ENCODE data around the gene COMP.

Gene COMP

DNA sequence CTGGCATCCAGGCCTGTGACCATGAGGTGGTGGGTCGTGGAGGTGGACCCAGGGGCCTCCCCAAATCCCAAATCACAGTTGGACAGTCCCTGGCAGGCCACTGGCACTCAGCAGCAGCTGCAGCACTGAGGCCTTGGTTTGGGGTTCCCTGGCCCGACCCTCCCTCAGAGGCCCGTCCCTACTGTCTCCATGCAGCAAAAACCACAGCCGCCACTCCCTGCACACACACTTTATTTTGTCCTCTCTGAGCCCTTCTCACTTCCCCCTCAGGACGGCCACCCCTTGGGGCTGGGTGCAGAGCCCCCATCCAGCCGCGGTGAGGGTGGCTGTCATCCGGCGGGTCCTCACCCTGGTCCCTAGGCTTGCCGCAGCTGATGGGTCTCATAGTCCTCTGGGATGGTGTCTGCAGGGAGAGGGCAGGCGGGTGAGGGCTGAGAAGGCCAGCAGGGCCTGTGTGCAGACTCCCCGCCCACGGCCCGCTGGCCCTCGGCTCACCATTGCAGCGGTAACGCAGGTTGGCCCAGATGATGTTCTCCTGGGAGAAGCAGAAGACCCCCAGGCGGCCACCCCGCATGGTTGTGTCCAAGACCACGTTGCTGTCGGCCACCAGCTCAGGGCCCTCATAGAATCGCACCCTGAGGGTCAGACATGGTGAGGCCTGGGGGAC is 8.4 kb downstream of the COMP start:
- no peak for DNase-seq

DNA sequence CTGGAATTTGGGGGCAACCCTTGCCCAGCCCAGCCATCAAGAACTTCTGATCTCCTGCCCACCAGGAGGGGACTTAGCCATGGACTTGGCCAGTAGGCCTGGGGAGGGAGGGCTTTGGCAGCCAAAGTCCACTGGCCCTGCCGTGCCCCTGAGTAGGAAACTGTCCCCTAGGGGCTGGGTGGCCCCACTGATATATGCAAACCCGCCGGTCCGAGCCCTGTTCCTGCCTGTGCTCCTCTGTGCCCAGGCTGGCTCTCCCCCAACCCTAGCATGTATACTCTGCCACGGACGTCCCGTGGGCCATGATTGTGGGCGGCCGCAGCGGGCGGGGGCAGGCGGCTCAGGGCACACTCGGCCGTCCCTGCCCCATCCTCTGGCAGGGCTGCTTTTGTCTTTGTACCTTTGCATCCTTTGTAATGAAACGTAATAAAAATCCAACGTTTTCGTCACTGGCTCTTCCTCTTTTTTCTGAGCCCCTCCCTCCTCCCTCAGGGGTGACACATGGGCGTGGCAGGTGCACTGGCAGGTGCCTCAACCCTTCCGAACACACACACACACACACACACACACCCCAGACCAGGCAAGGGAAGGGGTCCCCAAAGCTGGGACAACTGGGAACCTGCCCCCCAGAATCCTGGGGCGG is 9.1 kb downstream of the COMP start:
- no peak for DNase-seq

DNA sequence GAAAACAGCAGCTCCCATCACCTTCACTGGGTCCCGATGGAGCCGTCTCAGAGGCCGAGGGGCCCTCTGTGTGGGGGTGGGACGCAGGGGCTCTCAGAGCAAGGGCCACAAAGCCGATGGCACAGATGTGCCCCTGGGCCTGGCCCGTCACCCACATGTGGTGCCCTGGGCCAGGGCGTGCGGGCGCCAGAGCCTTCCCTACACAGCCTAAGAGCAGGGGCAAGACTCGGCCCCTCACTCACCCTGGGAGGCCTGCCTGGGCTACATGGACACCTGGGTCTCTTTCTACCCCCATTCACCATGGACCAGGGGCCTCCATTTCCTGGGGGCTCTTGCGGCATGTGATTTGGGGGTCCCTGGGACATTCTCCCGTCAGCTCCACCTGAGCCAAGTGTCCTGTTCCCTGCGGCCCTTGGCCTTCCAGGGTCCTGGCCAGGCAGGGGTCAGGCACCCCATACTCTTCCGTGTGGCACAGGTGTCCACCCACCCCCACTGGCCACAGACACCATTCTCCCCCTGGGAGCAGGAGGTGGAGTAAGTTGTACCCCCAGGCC is 10.0 kb downstream of the COMP start:
- no peak for DNase-seq

DNA sequence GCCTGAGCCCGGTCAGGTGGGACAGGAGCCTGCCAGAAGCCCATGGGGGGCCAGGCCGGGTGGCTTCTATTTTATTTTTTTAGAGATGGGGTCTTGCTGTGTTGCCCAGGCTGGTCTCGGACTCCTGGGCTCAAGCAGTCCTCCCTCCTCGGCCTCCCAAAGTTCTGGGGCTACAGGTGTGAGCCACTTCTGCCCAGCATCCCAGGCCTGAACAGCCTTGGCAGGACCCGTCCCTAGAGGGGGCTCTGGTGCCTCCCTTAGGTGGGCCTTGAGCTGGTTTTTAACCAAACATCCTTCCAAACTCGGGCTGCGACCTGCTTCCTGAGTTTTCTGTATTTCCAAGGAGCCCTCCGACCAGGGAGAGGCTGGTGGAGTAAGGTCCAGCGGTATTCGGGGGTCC is 10.5 kb downstream of the COMP start:
- DNase-seq: no peak

DNA sequence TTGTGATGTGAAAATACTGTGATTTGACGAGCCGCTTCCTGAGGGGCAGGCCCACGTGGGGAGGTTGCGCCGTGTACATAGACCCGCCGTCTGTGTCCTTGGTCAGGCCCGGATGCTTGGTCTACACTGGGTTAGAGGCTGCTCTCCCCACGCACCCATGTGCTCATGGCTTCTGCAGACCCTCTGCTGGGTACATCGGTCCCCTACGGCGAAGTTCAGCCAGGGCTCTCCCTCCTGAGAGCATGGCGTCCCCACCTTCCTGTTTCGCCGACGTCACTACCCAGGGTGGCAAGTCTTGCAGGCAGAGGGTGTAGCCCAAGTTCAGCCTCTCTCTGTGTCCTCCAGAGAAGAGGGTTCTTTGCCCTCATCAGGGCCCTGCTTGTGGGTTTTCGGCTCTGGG is 11.0 kb downstream of the COMP start:
- DNase-seq: no peak

DNA sequence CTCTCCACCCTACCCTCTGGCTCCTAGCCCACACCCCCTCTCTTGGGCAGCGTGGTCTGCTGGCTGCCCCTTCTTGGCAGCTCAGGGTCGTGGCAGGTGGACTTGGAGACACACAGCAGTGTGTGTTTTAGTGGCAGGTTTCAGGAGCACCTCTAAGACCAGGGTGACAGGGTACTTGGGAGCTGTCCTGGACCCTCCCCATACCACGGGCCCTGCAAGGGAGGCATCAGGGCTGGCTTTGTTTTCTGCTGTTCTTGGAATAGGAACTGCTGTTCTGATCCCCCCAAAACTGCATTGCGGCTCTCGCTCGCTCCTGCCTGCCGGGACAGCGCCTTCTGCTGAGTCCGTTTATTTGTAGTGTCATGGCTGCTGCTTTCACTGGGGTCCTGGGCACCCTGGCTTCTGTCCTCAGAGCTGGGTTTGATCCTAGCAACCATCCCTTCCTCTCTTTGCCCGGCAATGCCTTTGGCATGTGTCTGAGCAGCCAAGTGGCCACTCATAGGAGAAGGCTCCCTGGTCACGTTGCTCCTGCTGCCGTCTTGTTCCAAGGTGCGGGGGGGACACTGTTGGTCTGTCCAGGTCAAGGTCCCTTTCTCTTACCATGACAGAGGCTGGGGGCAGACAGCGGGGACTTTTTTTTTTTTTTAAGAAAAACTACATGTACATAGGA is 12.1 kb downstream of the COMP start:
- DNase-seq: no peak

DNA sequence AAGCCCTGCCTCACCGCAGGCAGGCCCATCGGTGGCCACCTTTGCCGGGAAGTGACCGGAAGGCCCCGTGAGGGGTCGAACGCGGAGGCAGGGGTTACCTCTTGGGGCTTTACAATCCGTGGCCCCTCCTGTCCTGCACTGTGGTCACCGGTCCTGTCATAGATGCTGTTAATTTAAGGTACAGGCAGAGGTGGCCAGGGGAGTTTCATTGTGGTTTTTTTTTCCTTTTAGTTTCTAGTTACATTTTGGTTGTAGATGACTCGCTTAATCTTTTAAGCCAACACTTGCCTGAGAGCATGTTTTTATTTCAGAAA is 13.1 kb downstream of the COMP start:
- no peak for DNase-seq

DNA sequence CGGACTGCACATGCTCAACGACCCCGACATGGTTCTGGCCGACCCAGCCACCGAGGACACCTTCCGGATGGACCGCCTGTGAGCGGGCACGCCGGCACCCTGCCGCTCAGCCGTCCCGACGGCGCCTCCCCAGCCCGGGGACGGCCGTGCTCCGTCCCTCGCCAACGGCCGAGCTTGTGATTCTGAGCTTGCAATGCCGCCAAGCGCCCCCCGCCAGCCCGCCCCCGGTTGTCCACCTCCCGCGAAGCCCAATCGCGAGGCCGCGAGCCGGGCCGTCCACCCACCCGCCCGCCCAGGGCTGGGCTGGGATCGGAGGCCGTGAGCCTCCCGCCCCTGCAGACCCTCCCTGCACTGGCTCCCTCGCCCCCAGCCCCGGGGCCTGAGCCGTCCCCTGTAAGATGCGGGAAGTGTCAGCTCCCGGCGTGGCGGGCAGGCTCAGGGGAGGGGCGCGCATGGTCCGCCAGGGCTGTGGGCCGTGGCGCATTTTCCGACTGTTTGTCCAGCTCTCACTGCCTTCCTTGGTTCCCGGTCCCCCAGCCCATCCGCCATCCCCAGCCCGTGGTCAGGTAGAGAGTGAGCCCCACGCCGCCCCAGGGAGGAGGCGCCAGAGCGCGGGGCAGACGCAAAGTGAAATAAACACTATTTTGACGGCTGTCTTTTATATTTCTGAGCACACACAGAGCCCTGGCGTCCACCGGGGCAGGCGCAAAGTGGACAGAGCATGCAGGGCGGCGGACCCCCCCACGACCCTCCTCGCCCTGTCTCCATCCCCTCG is 13.6 kb downstream of the COMP start:
- DNase-seq: no peak

DNA sequence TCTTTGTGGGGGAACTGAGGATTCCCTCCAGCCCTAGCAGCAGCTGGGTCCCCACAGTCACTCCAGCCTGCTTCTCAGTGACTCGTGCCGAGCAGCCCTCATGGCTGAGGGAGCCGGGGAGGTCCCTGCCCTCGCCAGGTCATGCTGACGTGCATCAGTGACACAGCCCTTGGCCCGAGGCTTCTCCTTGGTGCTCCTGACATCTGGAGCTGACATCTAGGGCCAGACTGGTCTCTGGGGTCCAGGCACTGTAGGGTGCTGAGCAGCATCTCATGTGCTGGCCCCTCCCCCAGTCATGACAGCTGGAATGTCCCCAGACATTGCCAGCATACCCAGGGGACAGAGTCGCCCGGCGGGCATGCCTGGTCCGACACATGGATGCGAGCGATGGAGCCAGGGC is 14.4 kb downstream of the COMP start:
- DNase-seq: no peak

DNA sequence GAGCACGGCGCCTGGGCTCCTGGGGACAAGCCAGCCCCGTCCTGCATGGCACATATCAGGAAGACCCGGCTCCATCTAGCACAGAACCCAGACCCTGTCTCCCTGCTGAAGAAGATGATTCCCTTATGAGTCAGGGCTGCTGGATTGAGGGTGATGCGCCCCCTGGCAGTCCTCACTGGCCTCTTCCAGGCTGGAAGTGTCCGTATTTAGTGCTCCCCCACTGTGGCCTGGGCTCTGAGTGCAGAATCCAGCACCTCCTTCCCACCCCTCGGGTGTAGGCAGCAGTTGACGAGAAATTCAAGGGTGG is 14.9 kb downstream of the COMP start:
- DNase-seq: peak; percentile 47

DNA sequence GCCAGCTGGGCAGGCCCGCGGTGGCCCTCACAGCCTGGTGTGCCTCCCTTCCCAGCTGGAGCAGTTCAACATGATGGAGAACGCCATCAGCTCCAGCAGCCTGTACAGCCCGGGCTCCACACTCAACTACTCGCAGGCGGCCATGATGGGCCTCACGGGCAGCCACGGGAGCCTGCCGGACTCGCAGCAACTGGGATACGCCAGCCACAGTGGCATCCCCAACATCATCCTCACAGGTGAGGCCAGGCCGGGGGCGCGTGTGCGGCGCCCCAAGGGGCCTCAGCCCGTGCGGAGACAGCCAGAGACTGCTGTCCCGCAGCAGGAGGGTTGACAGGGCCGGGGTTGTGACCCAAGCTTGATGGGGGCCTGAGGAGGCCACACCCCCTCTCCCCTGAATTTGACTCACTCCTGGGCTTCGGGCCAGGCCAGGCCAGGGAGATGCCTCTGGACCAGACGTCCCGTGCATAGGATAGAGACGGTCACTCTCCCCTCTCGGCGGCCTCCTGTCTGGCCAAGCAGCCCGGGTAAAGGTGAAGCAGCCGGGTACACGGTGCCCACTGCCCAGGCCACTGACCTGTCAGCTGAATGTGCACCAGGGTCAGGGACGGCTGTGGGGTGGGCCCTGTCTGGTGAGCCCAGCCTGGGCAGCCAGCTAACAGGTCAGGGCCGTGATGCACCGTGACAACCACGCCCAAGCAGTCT is 15.4 kb downstream of the COMP start:
- DNase-seq: peak; percentile 35

DNA sequence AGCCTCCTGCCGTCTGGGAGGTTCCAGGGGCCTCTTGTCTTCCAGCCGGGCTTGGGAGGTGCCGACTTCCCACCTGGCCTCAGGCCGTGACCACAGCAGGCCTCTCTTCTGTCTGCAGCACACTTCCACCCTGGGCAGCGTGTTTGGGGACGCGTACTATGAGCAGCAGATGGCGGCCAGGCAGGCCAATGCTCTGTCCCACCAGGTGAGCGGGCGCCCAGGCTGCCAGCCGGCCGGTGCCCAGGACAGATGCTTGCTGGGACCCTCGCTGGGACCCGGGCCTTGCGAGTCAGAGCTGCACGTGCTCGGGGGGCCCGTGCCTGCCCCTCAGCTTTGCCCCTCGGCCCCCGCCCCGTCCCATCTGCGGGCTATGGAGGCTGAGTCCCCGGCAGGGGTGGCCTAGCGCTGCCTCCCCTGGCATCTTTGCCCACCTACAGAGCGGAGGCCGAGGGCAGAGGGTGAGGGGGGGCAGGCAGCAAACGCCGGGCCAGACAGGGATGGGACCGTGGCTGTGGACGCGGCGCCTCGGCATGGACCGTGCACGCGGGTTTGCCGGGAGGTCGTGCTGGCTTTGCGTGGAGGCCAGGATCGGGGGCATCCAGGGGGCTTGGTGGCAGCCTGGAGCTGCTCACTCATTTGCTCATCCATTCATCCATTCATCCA is 16.2 kb downstream of the COMP start:
- DNase-seq: no peak

DNA sequence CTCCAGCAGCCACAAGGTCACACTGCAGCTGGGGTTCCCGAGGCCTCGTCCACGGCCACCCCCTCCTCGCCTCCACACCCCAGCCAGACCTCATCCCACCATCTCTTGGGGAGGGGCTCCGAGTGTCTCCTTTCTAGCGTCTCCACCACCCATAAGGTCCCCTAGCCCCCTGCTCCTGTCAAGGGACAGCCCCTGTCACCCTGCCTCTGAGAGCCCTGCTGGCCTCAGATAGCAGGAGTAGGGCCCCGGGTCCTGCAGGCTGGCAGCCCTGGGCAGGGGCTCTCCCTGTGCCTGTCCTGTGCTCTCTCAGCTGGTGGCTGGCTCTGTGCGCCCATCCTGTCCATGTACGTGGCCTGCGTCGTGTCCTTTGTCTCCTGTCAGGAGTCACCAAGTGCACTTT is 17.0 kb downstream of the COMP start:
- no peak for DNase-seq

DNA sequence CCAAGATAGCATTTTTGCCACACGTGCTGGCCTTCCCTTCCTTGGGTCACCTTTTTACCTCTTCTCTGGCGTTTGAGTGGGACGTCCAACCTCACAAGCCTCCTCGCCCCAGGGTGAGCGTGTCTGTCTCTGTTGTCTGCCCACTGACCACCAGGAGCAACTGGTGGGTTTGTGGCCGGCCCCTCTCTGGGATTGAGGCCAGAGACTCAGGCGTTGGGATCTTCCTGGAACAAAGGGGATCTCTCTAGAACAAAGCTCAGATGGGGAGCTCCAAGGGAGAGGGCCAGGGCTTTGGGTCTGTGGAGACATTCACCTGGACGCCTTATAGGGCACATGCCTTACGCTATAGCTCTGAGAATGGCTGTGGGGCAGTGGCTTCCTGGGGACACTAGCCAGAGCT is 17.4 kb downstream of the COMP start:
- no peak for DNase-seq

DNA sequence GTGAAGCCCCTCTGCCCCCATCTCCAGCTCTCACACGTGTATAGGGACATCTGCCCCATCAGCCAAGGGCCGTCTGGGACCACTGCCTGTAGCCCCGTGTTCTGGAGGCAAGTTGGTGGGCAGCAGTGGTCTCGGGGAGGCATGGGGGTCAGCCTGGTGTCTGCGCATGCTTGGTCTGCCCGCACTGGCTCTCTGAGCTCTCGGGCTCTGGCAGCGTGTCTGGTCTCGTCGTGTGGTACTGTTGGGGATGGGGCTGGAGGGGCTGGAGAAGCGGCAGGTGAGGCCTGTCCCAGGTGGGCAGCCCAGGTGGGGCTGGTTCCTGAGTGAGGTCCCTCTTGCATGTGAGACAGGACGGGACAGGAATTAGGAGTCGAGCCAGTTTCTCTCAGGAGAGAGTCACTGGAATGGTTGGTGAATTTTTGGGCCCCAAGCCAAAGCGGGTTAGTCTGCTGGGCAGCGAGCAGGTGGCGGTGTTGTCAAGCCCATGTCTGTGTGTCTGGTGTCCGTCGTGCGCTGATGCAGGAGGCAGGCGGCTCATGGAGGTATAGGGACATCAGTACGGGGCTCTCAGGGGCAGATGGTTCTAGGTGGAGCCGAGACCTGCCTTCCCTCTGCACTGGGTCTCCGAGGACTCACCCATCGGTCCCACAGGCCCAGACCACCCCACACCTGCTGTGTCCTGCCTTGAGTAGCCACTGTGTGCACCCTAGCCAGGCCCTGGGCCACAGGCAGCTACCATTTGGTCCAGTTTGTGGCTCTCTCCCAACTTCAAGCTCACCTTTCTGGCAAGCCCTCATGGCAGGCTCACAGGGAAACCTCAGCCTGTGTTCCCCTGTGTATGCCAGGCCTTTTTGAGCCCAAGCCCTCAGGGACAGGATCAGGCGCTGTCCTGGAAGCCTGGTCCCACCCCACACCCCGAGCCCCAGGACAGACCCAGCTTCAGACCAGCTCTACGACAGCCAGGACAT is 18.2 kb downstream of the COMP start:
- no peak for DNase-seq

DNA sequence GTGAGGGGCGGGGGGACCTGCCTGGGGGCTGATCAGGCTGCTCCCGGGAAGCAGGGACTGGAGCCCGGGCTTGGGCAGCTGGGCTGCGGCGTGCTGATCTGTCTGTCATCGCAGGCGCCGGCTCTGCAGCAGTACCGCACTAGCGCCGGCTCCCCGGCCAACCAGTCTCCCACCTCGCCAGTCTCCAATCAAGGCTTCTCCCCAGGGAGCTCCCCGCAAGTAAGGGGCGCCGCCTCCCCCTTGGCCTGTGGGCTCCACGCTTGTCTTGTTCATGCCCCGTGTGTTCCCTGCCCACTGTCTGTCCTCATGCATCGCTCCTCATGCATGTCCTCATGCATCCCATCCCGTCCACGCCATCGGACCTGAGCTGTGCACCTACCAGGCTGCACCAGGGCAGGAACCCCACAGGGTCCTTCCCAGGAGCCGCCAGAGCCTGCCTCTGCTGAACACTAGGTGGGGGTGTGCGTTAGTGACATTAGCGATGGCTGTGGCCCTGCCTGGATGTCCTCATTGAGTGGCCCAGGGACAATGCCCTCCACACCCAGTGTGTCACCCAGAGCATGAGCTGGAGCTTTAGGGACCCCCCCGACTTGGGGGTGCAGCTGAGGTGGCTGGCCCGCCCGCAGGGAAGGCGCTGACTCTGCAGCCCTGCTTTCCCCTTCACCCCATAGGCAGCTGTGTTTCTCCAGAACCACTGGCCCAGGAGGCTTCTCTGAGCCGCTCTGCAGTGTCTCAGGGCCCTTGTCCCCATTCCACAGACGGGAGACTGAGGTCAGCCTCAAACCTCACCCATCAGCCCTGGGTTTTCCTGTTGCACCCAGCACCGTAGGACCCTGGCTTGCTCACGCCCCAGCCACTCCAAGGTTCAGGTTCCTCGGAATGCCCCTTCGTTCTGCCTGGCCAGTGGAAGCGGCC is 19.5 kb downstream of the COMP start:
- no peak for DNase-seq

DNA sequence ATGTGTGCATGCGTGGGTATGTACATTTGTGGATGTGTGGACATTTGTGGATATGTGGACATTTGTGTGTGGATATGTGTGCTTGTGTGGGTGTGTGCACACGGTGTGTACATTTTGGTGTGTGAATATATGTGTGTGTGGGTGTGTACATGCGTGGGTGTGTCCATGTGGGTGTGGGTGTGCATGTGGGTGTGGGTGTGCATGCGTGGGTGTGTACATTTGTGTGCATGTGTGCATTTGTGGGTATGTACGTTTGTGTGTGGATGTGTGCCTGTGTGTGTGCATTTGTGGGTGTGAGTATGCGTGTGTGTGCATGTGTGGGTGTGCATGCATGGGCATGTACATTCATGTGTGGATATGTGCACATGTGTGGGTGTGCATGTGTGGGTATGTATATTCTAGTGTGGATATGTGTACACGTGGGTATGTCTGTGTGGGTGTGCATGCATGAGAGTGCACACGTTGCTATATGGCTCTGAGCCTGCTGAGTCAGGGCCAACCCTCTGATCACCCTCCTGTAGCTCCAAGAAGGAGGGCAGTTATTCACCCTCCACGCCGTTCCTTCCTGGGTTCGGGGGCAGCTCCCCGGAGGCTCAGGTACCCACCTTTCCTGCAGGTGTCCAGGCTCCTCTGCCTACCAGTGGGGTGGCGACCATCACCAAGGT is 20.3 kb downstream of the COMP start:
- no peak for DNase-seq

DNA sequence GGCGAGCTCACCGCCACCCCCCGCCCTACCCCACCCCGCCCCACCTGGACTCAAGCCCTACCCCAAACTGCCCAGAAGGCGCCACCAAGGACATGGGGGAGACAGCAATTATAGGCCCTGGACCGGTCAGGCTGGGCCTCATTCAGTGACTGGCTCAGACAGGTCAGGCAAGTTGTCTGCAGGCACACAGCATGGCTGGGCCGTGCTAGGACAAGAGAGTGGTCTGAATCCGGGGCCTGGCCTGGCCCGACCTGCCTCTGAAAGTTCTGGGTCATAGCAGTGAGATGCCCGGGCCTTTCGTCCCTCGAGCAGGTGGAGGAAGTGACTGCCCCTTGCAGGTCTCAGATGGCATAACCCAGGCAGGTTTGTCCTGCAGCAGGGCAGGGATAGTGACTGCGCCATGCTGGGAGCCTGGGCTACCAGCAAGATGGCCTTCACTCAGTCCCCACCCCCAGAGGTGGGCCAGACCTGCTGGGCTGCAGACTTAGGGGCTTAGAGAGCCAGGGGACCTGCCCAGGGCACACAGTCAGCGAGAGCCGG is 21.0 kb downstream of the COMP start:
- no peak for DNase-seq
